AG04450 (cell line): Measurements from ENCODE around the gene GARIN6. TPM values are rescaled to one million over a fixed set of nuclear protein-coding genes. Genes with fewer than 3 reads are reported as not detected.

Experiments used
- CTCF ChIA-PET: fragments of 300-600, 350-600 bp; formaldehyde crosslinking; extraction: SDS; loops from one replicate; lab custom pipeline; 2022; ENCODE audit warnings: antibody characterized with exemption, inconsistent platforms; lab: Charles Lee
- POLR2A ChIA-PET: fragments of 350-600 bp; formaldehyde crosslinking; extraction: SDS; loops from one replicate; lab custom pipeline; 2021; ENCODE audit warnings: antibody characterized with exemption, inconsistent platforms; lab: Yijun Ruan, JAX
- DNase-seq: peaks from one replicate; pipeline ENCODE4 v3.0.0-alpha.2; 2011; ENCODE audit warnings: low read depth, low spot score
- H3K27ac ChIP-seq: one replicate; pipeline ENCODE4 v1.5.1; 2012; ENCODE audit warnings: low read depth, low read length, control low read depth
- H3K27me3 ChIP-seq: one replicate; pipeline ENCODE4 v1.6.0; 2012; ENCODE audit warnings: low read length; ENCODE audit not compliant: control insufficient read depth, insufficient read depth
- H3K4me3 ChIP-seq: 2 replicates; pipeline ENCODE4 v1.5.1; 2011; ENCODE audit warnings: mild to moderate bottlenecking, low read depth, low read length, control low read depth
- H3K9me3 ChIP-seq: 2 replicates; pipeline ENCODE4 v1.5.1; 2012; ENCODE audit warnings: low read length; ENCODE audit not compliant: control insufficient read depth, insufficient read depth
- CTCF ChIP-seq: IDR thresholded peaks from 2 replicates; pipeline ENCODE4 v1.5.1; 2011; ENCODE audit warnings: low read depth, low read length, control low read depth, inconsistent platforms
- polyA minus RNA-seq: library from RNA; depleted of rRNA, polyadenylated mRNA; stranded (reverse); fragments of >200 nt; gene quantifications from 2 replicates; pipeline ENCODE4 v1.2.3, GENCODE V29; 2011; rRNA and poly(A)+ RNA removed
- polyA plus RNA-seq: library from polyadenylated mRNA; depleted of rRNA; stranded (reverse); fragments of >200 nt; gene quantifications from 2 replicates; pipeline ENCODE4 v1.2.3, GENCODE V29; 2011; rRNA removed

GARIN6 gene
- polyA plus RNA-seq (not detected in 2 replicates), polyA minus RNA-seq (not detected in 2 replicates)

DNA sequence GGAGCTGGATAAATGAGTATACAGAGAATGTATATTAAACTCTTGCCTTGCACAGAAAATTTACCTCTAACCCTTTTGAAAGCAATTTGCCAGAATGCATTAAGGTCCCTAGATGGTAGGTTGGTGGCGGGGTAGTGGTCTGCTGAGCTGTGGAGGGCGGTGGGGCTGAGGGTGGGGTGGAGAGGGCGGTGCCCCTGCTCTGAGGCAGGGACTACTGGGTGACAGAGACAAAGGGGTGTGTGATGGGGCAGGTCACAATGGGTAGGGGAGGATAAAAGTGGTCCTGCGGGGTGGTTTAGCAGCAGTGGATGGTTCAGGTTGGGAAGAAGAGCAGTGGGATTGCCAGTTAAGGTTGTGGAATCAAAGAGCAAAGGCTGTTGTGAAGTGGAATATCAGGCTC lies at the start of gene GARIN6:
Gene GARIN6 (plus strand): TSS at position 301 of the 400 bp plus-strand sequence. CDS start 422 bp downstream, outside the sequence.
- POLR2A ChIA-PET: no interaction called here
- H3K27ac ChIP-seq: no peak within 1 kb of the TSS
- no peak for TF ChIP-seq CTCF
- H3K27me3 ChIP-seq: no peaks in the 10 kb centered on the region
- no peak for DNase-seq
- no peaks in the 10 kb centered on the region for H3K9me3 ChIP-seq
- no peak within 1 kb of the TSS for H3K4me3 ChIP-seq
- CTCF ChIA-PET: no interaction called here

DNA sequence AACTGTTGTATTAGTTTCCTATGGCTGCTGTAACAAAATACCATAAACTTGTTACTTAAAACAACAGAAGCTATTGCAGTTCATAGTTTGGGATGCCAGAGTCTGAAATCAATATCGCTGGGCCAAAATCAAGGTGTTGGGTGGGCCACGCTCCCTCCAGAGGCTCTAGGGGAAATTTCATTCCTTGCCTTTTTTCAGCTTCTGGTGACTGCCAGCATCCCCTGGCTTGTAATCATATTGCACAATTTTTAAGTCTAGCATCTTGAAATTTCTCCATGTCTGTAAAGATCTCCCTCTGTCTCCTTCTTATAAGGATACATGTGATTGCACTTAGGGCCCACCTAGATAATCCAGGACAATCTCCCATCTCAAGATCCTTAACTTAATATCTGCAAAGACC lies 48.8 kb upstream of the GARIN6 start:
- CTCF ChIA-PET: no interaction called here

DNA sequence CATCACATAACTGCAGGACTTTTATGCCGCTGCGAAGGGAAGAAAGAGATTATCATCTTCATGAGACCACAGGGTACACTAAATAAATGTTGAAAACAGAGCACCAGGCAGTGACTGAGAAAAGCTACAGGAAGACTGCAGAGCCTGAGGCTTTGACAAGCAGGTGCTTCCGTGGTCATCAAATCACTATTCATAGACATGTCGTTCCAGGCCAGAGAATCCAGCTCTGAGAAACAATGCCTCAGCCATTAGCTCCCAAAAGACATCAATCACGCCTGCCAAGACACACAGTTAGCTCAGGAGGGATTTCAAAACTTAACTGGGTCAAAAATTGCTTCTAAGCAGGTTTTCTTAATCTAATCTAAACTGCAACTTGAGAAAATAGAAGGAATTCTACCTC lies 47.2 kb upstream of the GARIN6 start:
- Histone ChIP-seq H3K4me3 (no peak overlapping the region), H3K27me3 (no peaks in the 10 kb centered on the region), H3K9me3 (no peaks in the 10 kb centered on the region), H3K27ac (no peak overlapping the region)
- no peak for DNase-seq
- no peak for TF ChIP-seq CTCF
- ChIA-PET CTCF (no interaction called here), POLR2A (no interaction called here)

More for the DNA sequence above, 48.8 kb upstream of the GARIN6 start:
- Histone ChIP-seq H3K27me3 (no peaks in the 10 kb centered on the region), H3K27ac (no peak overlapping the region), H3K9me3 (no peaks in the 10 kb centered on the region), H3K4me3 (no peak overlapping the region)
- no peak for TF ChIP-seq CTCF
- no peak for DNase-seq
- POLR2A ChIA-PET: no interaction called here

GRCh38 chr12:99609455-99610181 lies 37.9 kb upstream of the GARIN6 start:
- ChIA-PET POLR2A (no interaction called here), CTCF (no interaction called here)
- Histone ChIP-seq H3K9me3 (no peaks in the 10 kb centered on the region), H3K4me3 (no peak overlapping the region), H3K27ac (no peak overlapping the region), H3K27me3 (no peaks in the 10 kb centered on the region)
- TF ChIP-seq CTCF: no peak
- no peak for DNase-seq

GRCh38 chr12:99611117-99611516 lies 36.4 kb upstream of the GARIN6 start:
- Histone ChIP-seq H3K4me3 (no peak overlapping the region), H3K27me3 (no peaks in the 10 kb centered on the region), H3K27ac (no peak overlapping the region), H3K9me3 (no peaks in the 10 kb centered on the region)
- POLR2A ChIA-PET: no interaction called here
- CTCF ChIA-PET: no interaction called here
- no peak for TF ChIP-seq CTCF
- no peak for DNase-seq
